GM21528 (cell line): Measurements from ENCODE around the gene MBD4.

ENCODE experiments used
- ATAC-seq: cut with Tn5 transposase; IDR thresholded peaks from one replicate; pipeline ENCODE4 v1.9.1; 2021; ENCODE audit warnings: mild to moderate bottlenecking, moderate library complexity; ENCODE audit not compliant: unreplicated experiment, low FRiP score

MBD4 gene

GRCh38 chr3:129434140-129434539, 5.6 kb downstream of the MBD4 start:
- ATAC-seq, result no peak

- no peak for ATAC-seq
Measured at GRCh38 chr3:129433565-129433964, 6.2 kb downstream of the MBD4 start.

GRCh38 chr3:129432671-129433070, 7.1 kb downstream of the MBD4 start:
- ATAC-seq, result no peak

- ATAC-seq, result no peak
Measured at GRCh38 chr3:129432036-129432435, 7.7 kb downstream of the MBD4 start.

GRCh38 chr3:129429602-129430001, 10.1 kb downstream of the MBD4 start:
- no peak for ATAC-seq

- no peak for ATAC-seq
Measured at GRCh38 chr3:129429080-129429451, 10.7 kb downstream of the MBD4 start.

- ATAC-seq, result peak; percentile 83
Measured at GRCh38 chr3:129428376-129429079, 11.2 kb downstream of the MBD4 start, which contains the start of gene EFCAB12. Gene EFCAB12, minus strand, starts transcription at chr3:129428636. Its CDS starts 148 bp downstream, at chr3:129428488.

- no peak for ATAC-seq
Measured at GRCh38 chr3:129428007-129428375, 11.8 kb downstream of the MBD4 start.

GRCh38 chr3:129425619-129426018, 14.1 kb downstream of the MBD4 start:
- no peak for ATAC-seq

- ATAC-seq, result no peak
Measured at GRCh38 chr3:129425213-129425612, 14.5 kb downstream of the MBD4 start.

- ATAC-seq, result no peak
Measured at GRCh38 chr3:129424185-129424841, 15.4 kb downstream of the MBD4 start.

GRCh38 chr3:129422897-129423296, 16.9 kb downstream of the MBD4 start:
- ATAC-seq, result no peak

- ATAC-seq, result no peak
Measured at GRCh38 chr3:129421988-129422745, 17.6 kb downstream of the MBD4 start.

- no peak for ATAC-seq
Measured at GRCh38 chr3:129421236-129421883, 18.4 kb downstream of the MBD4 start.

- no peak for ATAC-seq
Measured at GRCh38 chr3:129419476-129419875, 20.3 kb downstream of the MBD4 start.

- no peak for ATAC-seq
Measured at GRCh38 chr3:129418041-129418973, 21.4 kb downstream of the MBD4 start.

GRCh38 chr3:129417326-129417725, 22.4 kb downstream of the MBD4 start:
- ATAC-seq, result no peak

GRCh38 chr3:129416415-129416814, 23.3 kb downstream of the MBD4 start:
- no peak for ATAC-seq

GRCh38 chr3:129415830-129416229, 23.9 kb downstream of the MBD4 start:
- ATAC-seq, result no peak

- no peak for ATAC-seq
Measured at GRCh38 chr3:129415378-129415777, 24.4 kb downstream of the MBD4 start.
